Brain pericyte (primary cell): ENCODE results near the gene BICRA.

Source experiments
- DNase-seq: peaks from one replicate; pipeline ENCODE4 v3.0.0-alpha.2; 2012; ENCODE audit warnings: low read depth, low spot score

BICRA gene

DNA sequence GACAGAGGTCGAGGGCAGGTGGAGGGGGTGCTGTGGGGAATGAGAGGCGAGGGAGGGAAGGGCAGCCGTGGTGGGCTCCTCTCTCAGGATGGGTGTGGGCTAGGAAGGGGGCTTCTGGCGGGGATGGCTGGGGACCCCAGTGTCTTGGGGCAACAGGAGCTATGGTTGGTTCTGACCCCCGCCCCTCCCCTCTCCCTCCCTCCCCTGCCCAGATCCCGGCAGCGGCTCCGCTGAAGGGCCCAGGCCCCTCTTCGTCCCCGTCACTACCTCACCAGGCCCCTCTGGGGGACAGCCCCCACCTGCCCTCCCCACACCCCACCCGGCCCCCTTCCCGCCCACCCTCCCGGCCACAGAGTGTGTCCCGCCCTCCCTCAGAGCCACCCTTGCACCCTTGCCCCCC is 85.0 kb downstream of the BICRA start:
- no peak for DNase-seq

GRCh38 chr19:47694466-47695273 is 85.7 kb downstream of the BICRA start:
- DNase-seq = no peak

DNA sequence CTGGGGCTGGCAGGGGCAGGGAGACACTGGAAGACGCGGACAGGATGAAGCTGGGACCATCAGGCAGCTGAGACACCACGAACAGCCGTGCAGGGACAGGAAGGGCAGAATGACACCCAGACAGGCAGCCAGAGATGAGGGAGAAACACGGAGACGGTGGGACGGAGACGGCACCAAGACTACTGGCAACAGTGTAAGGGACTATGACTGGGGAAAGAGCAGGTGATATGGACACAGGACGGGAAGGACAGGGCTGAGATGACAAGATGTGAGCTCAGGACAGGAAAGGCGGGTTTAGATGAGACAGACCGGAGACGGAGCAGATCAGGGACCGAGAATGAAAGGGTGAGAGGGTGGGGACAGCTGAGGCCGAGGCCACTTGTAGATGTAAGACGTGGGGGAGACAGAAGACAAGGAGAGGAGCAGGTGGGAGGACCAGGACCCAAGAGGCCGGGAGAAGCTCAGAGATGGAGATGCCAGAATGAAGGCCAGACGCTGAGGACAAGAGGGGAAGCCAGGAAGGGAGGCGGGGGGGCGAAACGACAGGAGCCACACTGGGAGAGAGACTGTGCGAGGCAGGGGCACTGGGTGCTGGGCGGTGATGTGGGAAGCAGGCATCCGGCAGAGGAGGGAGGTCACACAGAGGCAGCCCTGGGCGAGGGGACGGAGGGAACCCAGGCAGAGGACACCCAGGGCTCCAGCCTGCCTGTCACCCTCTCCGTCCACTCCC is 86.8 kb downstream of the BICRA start:
- no peak for DNase-seq

GRCh38 chr19:47696635-47697034 is 87.7 kb downstream of the BICRA start:
- DNase-seq = no peak

DNA sequence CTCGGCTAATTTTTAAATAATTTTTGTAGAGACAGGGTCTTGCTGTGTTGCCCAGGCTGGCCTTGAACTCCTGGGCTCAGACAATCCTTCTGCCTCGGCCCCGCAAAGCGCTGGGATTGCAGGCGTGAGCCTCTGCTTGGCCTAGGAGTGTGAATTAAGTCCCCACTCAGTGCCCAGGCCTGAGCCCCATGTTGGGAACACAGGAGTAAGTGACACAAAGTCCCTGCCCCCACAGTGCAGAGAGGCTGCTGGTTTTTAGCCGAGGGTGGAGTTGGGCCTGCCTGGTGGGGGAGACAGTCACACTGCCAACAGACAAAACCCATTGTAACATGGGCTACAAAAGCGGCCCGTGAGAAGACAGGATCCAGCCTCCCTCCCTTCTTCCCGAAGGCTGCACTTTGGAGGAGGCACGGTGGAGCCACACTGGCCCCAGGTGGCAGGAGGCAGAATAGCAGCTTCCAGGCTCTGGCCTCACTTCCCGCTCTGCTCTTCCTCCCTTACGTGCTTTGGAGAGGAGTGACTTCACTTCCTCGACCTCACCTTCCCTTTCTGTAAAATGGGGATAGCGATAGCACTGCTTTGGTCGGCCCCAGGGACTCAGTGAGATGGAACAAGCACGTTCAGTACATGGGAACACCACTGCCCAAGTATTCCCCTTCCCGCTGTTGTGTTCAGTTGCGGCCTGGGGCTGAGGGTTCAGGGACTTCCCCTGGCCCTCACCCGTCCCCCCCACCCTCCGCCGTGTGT is 89.1 kb downstream of the BICRA start:
- DNase-seq = no peak

- DNase-seq = no peak
Measured at GRCh38 chr19:47698631-47699359, 89.9 kb downstream of the BICRA start.

GRCh38 chr19:47699360-47699917 is 90.5 kb downstream of the BICRA start:
- no peak for DNase-seq

DNA sequence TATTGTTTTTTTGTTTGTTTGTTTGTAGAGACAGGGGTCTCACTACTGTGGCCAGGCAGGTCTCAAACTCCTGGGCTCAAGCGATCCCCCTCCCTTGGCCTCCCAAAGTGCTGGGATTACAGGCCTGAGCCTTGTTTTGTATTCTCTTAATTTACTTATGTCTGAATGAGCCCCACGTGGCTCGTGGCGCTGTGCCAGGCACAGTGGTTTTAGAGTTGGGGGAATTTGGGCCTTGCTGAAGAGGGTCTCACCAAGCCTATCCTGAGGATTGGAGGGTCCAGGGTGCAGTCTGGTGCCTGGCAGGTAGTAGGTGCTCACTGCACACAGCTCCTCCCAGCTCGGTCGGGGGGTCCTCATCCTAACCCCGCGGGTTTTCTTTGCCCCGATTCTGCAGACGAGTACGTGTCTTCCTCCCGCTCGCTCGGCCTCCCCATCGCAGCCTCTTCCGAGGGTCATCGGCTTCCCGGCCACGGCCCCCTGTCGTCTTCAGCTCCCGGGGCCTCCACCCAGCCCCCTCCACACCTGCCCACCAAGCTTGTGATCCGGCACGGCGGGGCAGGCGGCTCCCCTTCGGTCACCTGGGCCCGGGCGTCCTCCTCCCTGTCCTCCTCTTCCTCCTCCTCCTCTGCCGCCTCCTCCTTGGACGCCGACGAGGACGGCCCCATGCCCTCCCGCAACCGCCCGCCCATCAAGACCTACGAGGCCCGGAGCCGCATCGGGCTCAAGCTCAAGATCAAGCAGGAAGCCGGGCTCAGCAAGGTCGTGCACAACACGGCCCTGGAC is 92.2 kb downstream of the BICRA start:
- DNase-seq = no peak

DNA sequence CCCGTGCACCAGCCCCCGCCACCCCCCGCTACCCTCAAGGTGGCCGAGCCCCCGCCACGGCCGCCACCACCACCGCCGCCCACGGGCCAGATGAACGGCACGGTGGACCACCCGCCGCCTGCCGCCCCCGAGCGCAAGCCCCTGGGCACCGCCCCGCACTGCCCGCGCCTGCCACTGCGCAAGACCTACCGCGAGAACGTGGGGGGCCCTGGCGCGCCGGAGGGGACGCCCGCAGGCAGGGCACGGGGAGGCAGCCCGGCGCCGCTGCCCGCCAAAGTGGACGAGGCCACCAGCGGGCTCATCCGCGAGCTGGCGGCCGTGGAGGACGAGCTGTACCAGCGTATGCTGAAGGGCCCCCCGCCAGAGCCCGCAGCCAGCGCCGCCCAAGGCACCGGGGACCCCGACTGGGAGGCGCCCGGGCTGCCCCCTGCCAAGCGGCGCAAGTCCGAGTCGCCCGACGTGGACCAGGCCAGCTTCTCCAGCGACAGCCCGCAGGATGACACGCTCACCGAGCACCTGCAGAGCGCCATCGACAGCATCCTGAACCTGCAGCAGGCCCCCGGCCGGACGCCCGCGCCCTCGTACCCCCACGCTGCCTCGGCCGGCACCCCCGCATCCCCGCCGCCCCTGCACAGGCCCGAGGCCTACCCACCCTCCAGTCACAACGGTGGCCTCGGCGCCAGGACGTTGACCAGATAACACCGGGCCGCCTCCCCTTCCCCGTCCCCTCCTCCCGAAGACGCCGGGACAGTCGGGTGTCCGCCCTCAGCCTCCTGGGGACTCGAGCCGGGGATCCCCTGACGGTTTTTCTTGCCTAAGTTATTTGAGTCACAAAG is 93.0 kb downstream of the BICRA start:
- DNase-seq = no peak

DNA sequence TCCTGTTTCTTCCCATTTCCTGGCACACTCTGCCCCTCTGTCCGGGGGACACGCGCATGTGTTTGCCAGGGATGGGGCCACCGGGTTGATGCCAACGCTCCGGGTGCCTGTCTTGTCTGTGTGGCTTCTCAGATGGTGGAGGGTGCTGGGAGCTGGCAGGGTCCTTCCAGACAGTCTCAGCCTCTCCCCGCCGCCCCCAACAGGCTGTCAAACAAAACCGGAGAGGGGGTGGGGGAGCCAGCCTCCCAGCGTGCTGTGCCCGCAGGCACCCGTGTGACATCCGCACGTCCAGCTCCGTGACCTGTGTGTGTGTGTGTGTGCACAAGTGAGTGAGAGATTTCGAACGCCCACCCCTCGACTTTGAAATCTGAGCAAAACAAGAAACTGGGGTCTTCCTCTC is 93.7 kb downstream of the BICRA start:
- no peak for DNase-seq

DNA sequence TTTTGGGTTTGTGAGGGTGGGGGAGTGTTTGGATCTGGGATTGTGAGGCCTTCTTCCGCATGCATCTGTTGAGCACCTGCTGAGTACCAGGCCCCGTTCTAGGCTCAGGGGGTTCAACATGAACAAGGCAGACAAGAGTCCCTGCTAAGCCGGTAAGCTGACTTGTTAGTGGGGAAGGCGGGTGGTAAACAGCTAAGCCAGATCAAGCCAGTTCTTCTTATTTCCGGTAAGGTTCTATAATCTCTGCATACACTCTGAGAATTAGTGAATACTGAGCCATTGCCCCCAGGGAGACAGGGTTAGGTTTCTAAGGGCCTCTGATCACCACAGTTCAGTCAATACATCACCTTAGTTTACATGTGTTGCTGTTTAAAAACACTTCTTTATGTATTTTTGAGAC is 94.4 kb downstream of the BICRA start:
- DNase-seq = no peak

GRCh38 chr19:47704024-47704423 is 95.1 kb downstream of the BICRA start:
- peak; percentile 72 for DNase-seq

GRCh38 chr19:47704656-47705055 is 95.7 kb downstream of the BICRA start:
- no peak for DNase-seq

GRCh38 chr19:47707135-47707925 is 98.4 kb downstream of the BICRA start:
- DNase-seq = no peak

GRCh38 chr19:47711652-47712242 is 102.8 kb downstream of the BICRA start:
- DNase-seq = no peak

DNA sequence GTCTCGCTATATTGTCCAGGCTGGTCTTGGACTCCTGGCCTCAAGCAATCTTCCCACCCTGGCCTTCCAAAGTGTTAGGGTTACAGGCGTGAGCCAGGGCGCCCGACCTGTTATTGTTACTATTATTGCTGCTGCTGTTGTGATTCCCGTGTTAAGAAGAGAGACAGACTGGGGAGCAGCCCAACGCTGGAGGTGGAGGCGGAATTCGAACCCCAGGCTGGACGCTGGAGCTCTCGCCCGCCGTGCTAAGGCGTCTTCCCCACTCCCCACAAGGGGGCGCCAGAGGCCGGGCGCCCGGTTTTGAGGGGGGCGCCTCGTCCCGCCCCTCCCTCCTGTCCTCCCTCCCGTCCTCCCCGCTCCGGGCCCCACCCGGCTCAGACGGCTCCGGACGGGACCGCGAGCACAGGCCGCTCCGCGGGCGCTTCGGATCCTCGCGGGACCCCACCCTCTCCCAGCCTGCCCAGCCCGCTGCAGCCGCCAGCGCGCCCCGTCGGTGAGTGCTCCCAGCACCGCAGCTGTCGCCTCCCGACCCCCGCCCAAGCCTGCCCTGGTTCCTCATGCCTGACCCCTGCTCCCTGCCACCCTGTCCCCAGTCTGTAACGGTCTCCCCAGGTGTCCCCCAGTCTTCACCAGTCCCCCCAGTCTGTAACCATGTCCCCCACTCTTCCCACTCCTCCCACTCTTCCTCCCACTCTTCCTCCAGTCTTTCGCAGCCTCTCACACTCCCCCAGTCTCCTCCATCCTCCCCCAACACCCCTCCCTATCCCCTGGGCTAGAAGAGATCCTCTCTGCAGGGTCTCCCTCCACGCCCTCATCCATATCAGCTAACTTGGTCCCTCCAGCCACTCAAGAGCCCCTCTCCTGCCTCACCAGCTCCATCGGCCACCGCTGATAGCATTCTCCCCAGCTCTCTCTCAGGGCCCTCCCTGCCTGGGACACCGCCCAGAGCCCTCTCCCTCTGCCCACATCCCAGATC is 104.4 kb downstream of the BICRA start, which contains the start of gene EHD2:
TSS of gene EHD2 (plus strand) at position 377 of the 976 bp plus-strand sequence. CDS start 3,191 bp downstream, outside the sequence.
- DNase-seq = no peak

DNA sequence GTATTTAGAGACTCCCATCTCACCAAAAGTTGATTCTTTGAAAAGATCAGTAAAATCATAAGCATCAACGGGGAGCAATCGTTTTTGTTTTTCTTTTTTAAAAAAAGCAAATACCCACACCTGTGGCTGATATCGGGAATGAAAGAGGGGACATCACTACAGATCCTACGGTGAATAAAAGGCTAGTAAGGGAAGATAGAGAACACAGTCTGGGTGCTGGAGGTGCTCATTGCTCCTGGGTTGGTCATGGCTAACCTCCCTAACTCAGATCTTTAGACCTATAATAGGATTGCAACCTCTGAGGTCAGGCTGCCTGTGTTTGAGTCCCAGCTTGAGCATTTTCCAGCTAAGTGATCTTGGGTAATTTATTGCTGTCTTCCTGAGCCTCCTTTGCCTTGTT is 105.4 kb downstream of the BICRA start:
- no peak for DNase-seq
